ENCODE measurements around the gene STK33. TPM values are rescaled to one million over a fixed set of nuclear protein-coding genes. Genes with fewer than 3 reads are reported as not detected.

Gene STK33
- total RNA-seq, 1 experiment from 2014 or later, result 10.9 TPM

DNA sequence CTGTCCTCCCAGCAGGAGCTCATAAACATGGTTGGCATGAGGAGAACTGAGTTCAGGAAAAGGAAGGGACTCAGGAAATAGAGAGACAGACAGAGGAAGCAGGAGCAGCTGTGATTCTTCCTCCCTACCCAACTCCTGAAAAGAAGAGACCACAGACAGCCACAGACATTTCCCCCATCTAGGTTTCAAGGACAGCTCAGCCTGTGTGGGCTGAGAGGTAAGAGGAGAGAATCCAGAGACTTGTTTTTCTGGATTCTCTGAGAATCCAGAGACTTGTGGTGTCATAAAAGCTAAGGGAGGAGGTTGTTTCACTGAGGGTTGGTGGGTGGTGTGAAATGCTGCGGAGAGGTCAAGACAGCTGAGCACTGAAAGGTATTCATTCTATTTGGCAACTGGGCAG is 19.0 kb upstream of the STK33 start:
- Histone ChIP-seq H3K9ac (ENCODE audit: low read length) (no peak overlapping the region), H3K27ac (ENCODE audit: low read depth, low read length) (no peak overlapping the region), H3K36me3 (ENCODE audit: control insufficient read depth in 1 of 2, insufficient read depth in 2 of 2, low read length in 2 of 2) (peaks cover 10 to 13% of the 10 kb centered on the region in 2 experiments; a peak in 3 of 4 replicates), H2AFZ (ENCODE audit: low read depth, low read length, poor library complexity, severe bottlenecking) (no peak overlapping the region), H4K20me1 (ENCODE audit: insufficient read depth) (no peaks in the 10 kb centered on the region), H3K79me2 (ENCODE audit: insufficient read depth, low read length) (no peaks in the 10 kb centered on the region), H3K4me3 (replicated peaks in 1 of 2; ENCODE audit: low read depth in 1 of 2, low read length in 2 of 2) (no peak overlapping the region), H3K4me1 (ENCODE audit: control insufficient read depth in 1 of 2, insufficient read depth in 2 of 2, low read length in 2 of 2) (no peaks in the 10 kb centered on the region), H3K27me3 (ENCODE audit: insufficient read depth, low read length) (no peaks in the 10 kb centered on the region), H3K9me2 (ENCODE audit: insufficient read depth) (no peaks in the 10 kb centered on the region), H3K9me3 (ENCODE audit: control insufficient read depth in 1 of 2, insufficient read depth in 1 of 2, low read depth in 1 of 2, low read length in 2 of 2) (no peaks in the 10 kb centered on the region), H3K4me2 (ENCODE audit: low read length) (no peak overlapping the region)
- ChIA-PET CTCF (no interaction called here), RAD21 (ENCODE audit: low non-redundant PET in 1 of 2, low total read pairs in 2 of 2, uncharacterized antibody in 2 of 2, unreplicated experiment in 2 of 2) (no interaction called here), POLR2A (no interaction called here)
- no TSS peak for BruUV-seq (replicated peaks)
- TF ChIP-seq, protein P1, sequence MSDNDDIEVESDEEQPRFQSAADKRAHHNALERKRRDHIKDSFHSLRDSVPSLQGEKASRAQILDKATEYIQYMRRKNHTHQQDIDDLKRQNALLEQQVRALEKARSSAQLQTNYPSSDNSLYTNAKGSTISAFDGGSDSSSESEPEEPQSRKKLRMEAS (IDR thresholded peaks at IDR 0.05), result no peak
- TF ChIP-seq CEBPB (IDR thresholded peaks at IDR 0.05; ENCODE audit: low read depth), result no peak
- DNase-seq (ENCODE audit: low read depth, low spot score) (no peak), ATAC-seq (no peak)
- intact Hi-C loops (cut with micrococcal nuclease), result no loop called here

DNA sequence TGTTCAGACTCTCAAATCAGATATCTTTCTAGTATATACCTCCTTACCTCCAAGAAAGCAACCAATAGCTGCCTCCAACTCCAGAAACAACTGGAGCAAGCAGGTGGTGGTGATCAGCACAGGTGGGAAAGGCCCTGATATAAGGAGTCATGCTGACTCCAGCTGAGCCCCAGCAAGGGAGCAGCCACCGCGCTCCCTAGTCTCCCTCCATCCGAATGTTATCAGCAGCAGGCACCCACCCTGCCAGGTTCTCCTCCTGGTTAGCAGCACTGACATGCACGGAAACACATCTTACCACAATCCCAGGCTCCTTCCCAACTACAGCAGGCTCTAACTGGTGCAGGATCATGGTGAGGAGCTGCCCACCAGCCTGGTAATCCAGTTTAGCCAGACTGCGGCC is 18.5 kb upstream of the STK33 start:
- H3K4me2 ChIP-seq (ENCODE audit: low read length), result no peak overlapping the region
- no peaks in the 10 kb centered on the region for H3K9me2 ChIP-seq (ENCODE audit: insufficient read depth)
- no peak overlapping the region for H3K27ac ChIP-seq (ENCODE audit: low read depth, low read length)
- ATAC-seq (no peak), DNase-seq (ENCODE audit: low read depth, low spot score) (no peak)
- H3K4me1 ChIP-seq (ENCODE audit: control insufficient read depth in 1 of 2, insufficient read depth in 2 of 2, low read length in 2 of 2), result no peaks in the 10 kb centered on the region
- no peak overlapping the region for H3K9ac ChIP-seq (ENCODE audit: low read length)
- no peak overlapping the region for H2AFZ ChIP-seq (ENCODE audit: low read depth, low read length, poor library complexity, severe bottlenecking)
- H3K79me2 ChIP-seq (ENCODE audit: insufficient read depth, low read length), result no peaks in the 10 kb centered on the region
- ChIA-PET CTCF (no interaction called here), RAD21 (ENCODE audit: low non-redundant PET in 1 of 2, low total read pairs in 2 of 2, uncharacterized antibody in 2 of 2, unreplicated experiment in 2 of 2) (no interaction called here), POLR2A (no interaction called here)
- BruUV-seq (replicated peaks), result no TSS peak
- H3K36me3 ChIP-seq (ENCODE audit: control insufficient read depth in 1 of 2, insufficient read depth in 2 of 2, low read length in 2 of 2), result peaks cover 10 to 11% of the 10 kb centered on the region in 2 experiments; a peak in 3 of 4 replicates
- H4K20me1 ChIP-seq (ENCODE audit: insufficient read depth), result no peaks in the 10 kb centered on the region
- H3K9me3 ChIP-seq (ENCODE audit: control insufficient read depth in 1 of 2, insufficient read depth in 1 of 2, low read depth in 1 of 2, low read length in 2 of 2), result no peaks in the 10 kb centered on the region
- TF ChIP-seq SIN3A (IDR thresholded peaks at IDR 0.05; ENCODE audit: low read depth), result no peak
- TF ChIP-seq, protein P2, sequence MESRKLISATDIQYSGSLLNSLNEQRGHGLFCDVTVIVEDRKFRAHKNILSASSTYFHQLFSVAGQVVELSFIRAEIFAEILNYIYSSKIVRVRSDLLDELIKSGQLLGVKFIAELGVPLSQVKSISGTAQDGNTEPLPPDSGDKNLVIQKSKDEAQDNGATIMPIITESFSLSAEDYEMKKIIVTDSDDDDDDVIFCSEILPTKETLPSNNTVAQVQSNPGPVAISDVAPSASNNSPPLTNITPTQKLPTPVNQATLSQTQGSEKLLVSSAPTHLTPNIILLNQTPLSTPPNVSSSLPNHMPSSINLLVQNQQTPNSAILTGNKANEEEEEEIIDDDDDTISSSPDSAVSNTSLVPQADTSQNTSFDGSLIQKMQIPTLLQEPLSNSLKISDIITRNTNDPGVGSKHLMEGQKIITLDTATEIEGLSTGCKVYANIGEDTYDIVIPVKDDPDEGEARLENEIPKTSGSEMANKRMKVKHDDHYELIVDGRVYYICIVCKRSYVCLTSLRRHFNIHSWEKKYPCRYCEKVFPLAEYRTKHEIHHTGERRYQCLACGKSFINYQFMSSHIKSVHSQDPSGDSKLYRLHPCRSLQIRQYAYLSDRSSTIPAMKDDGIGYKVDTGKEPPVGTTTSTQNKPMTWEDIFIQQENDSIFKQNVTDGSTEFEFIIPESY (IDR thresholded peaks at IDR 0.05; ENCODE audit: extremely low read depth, insufficient replicate concordance, low read length), result no peak
- no peak for TF ChIP-seq FOSL1 (IDR thresholded peaks at IDR 0.05; ENCODE audit: low read depth)
- TF ChIP-seq, protein P3, sequence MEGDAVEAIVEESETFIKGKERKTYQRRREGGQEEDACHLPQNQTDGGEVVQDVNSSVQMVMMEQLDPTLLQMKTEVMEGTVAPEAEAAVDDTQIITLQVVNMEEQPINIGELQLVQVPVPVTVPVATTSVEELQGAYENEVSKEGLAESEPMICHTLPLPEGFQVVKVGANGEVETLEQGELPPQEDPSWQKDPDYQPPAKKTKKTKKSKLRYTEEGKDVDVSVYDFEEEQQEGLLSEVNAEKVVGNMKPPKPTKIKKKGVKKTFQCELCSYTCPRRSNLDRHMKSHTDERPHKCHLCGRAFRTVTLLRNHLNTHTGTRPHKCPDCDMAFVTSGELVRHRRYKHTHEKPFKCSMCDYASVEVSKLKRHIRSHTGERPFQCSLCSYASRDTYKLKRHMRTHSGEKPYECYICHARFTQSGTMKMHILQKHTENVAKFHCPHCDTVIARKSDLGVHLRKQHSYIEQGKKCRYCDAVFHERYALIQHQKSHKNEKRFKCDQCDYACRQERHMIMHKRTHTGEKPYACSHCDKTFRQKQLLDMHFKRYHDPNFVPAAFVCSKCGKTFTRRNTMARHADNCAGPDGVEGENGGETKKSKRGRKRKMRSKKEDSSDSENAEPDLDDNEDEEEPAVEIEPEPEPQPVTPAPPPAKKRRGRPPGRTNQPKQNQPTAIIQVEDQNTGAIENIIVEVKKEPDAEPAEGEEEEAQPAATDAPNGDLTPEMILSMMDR (IDR thresholded peaks at IDR 0.05 in 2 of 3, conservative IDR thresholded peaks at IDR 0.05 in 1 of 3; ENCODE audit: borderline replicate concordance in 1 of 3, insufficient read depth in 1 of 3, low read depth in 2 of 3, low read length in 2 of 3), result no peak
- no peak for TF ChIP-seq JUND (IDR thresholded peaks at IDR 0.05)
- TF ChIP-seq, protein P4, sequence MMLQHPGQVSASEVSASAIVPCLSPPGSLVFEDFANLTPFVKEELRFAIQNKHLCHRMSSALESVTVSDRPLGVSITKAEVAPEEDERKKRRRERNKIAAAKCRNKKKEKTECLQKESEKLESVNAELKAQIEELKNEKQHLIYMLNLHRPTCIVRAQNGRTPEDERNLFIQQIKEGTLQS (IDR thresholded peaks at IDR 0.05), result no peak
- no peak for TF ChIP-seq CBX3 (IDR thresholded peaks at IDR 0.05; ENCODE audit: low read depth)
- TF ChIP-seq EZH2 (IDR thresholded peaks at IDR 0.05), result no peak
- no peak for TF ChIP-seq EGR1 (IDR thresholded peaks at IDR 0.05; ENCODE audit: low read depth)
- intact Hi-C loops (cut with micrococcal nuclease), result no loop called here
- H3K27me3 ChIP-seq (ENCODE audit: insufficient read depth, low read length), result no peaks in the 10 kb centered on the region
- H3K4me3 ChIP-seq (replicated peaks in 1 of 2; ENCODE audit: low read depth in 1 of 2, low read length in 2 of 2), result no peak overlapping the region
